ENCODE results near the gene SLC35B1.
"Not testable (repeated sequence)": the region's sequence is repeated elsewhere in the genome, so short reads cannot be mapped to it uniquely, and the experiment has no call there.

SLC35B1 gene

GRCh38 chr17:49699966-49700575 lies 7.7 kb downstream of the SLC35B1 start:
- DNase-seq, result no peak

- no peak for DNase-seq
Observed at GRCh38 chr17:49698005-49698404, 9.8 kb downstream of the SLC35B1 start.

GRCh38 chr17:49696233-49696761 lies 11.5 kb downstream of the SLC35B1 start:
- peak; percentile 83 for DNase-seq

- DNase-seq, result no peak
Observed at GRCh38 chr17:49695698-49696232, 12.0 kb downstream of the SLC35B1 start.

GRCh38 chr17:49694847-49695697 lies 12.7 kb downstream of the SLC35B1 start:
- peak; percentile 75 for DNase-seq

- DNase-seq, result no peak
Observed at GRCh38 chr17:49692751-49693150, 15.0 kb downstream of the SLC35B1 start.

GRCh38 chr17:49691677-49692191 lies 16.0 kb downstream of the SLC35B1 start:
- DNase-seq, result no peak

GRCh38 chr17:49691086-49691676 lies 16.6 kb downstream of the SLC35B1 start:
- no peak for DNase-seq

- no peak for DNase-seq
Observed at GRCh38 chr17:49690256-49690655, 17.5 kb downstream of the SLC35B1 start.

- no peak for DNase-seq
Observed at GRCh38 chr17:49688848-49689247, 18.9 kb downstream of the SLC35B1 start.

- peak; percentile 41 for DNase-seq
Observed at GRCh38 chr17:49687878-49688491, 19.8 kb downstream of the SLC35B1 start.

GRCh38 chr17:49681106-49681979 lies 26.4 kb downstream of the SLC35B1 start:
- no peak for DNase-seq

- no peak for DNase-seq
Observed at GRCh38 chr17:49680314-49680713, 27.4 kb downstream of the SLC35B1 start.

GRCh38 chr17:49677933-49678847 lies 29.6 kb downstream of the SLC35B1 start, which contains the start of gene SPOP:
Gene SPOP, minus strand, starts transcription at chr17:49678097. Its CDS starts 55,287 bp downstream, at chr17:49622810.
- peak; percentile 100 for DNase-seq

- DNase-seq, result peak; percentile 92
Observed at GRCh38 chr17:49677134-49677932, 30.4 kb downstream of the SLC35B1 start.

GRCh38 chr17:49676276-49676868 lies 31.4 kb downstream of the SLC35B1 start:
- peak; percentile 92 for DNase-seq

- DNase-seq, result no peak
Observed at GRCh38 chr17:49674507-49674906, 33.3 kb downstream of the SLC35B1 start.

GRCh38 chr17:49673679-49674078 lies 34.1 kb downstream of the SLC35B1 start:
- not testable (repeated sequence) for DNase-seq

- DNase-seq, result no peak
Observed at GRCh38 chr17:49670641-49671040, 37.1 kb downstream of the SLC35B1 start.
